IPS-20b (cell line): ENCODE results near the gene FAM20C.

Experiments used
- H3K27ac ChIP-seq: one replicate; pipeline ENCODE4 v1.5.1; 2013; ENCODE audit warnings: low read length
- H3K27me3 ChIP-seq: 2 replicates; pipeline ENCODE4 v1.6.1; 2013; ENCODE audit warnings: mild to moderate bottlenecking, low read length, inconsistent platforms; ENCODE audit not compliant: insufficient read depth
- H3K36me3 ChIP-seq: 2 replicates; pipeline ENCODE4 v1.6.1; 2013; ENCODE audit warnings: low read depth, mild to moderate bottlenecking, inconsistent platforms, low read length, moderate library complexity; ENCODE audit not compliant: insufficient read depth
- H3K4me1 ChIP-seq: 2 replicates; pipeline ENCODE4 v1.6.1; 2013; ENCODE audit warnings: mild to moderate bottlenecking, control low read depth, inconsistent platforms, low read length, moderate library complexity; ENCODE audit not compliant: insufficient read depth
- H3K4me3 ChIP-seq: 2 replicates; pipeline ENCODE4 v1.5.1; 2013; ENCODE audit warnings: mild to moderate bottlenecking, low read length, inconsistent platforms
- H3K9ac ChIP-seq: 2 replicates; pipeline ENCODE4 v1.6.1; 2013; ENCODE audit warnings: low read depth, mild to moderate bottlenecking, inconsistent platforms, low read length, moderate library complexity
- H3K9me3 ChIP-seq: 2 replicates; pipeline ENCODE4 v1.6.1; 2013; ENCODE audit warnings: mild to moderate bottlenecking, low read depth, low read length, inconsistent platforms; ENCODE audit not compliant: insufficient read depth

The FAM20C gene

GRCh38 chr7:230274-230673 lies 37.9 kb downstream of the FAM20C start:
- H3K27ac ChIP-seq = no peak overlapping the region
- no peaks in the 10 kb centered on the region for H3K9me3 ChIP-seq
- no peaks in the 10 kb centered on the region for H3K27me3 ChIP-seq
- no peak overlapping the region for H3K9ac ChIP-seq
- H3K36me3 ChIP-seq = peaks cover 8% of the 10 kb centered on the region
- H3K4me3 ChIP-seq = no peak overlapping the region
- H3K4me1 ChIP-seq = no peaks in the 10 kb centered on the region

- Histone ChIP-seq H3K27me3 (no peaks in the 10 kb centered on the region), H3K9me3 (no peaks in the 10 kb centered on the region), H3K9ac (no peak overlapping the region), H3K4me3 (no peak overlapping the region), H3K4me1 (no peaks in the 10 kb centered on the region), H3K27ac (no peak overlapping the region), H3K36me3 (peaks cover 8% of the 10 kb centered on the region)
These were observed 38.9 kb downstream of the FAM20C start for GRCh38 chr7:231030-231857.

- peaks cover 8% of the 10 kb centered on the region for H3K36me3 ChIP-seq
- H3K27me3 ChIP-seq = no peaks in the 10 kb centered on the region
- no peak overlapping the region for H3K9ac ChIP-seq
- H3K27ac ChIP-seq = no peak overlapping the region
- H3K4me1 ChIP-seq = no peaks in the 10 kb centered on the region
- H3K9me3 ChIP-seq = no peaks in the 10 kb centered on the region
- no peak overlapping the region for H3K4me3 ChIP-seq
These were observed 39.5 kb downstream of the FAM20C start for GRCh38 chr7:231858-232246.

GRCh38 chr7:232410-233248 lies 40.3 kb downstream of the FAM20C start:
- Histone ChIP-seq H3K9me3 (0 out of 2 replicates have a peak, but pooled peaks cover 4% of the 10 kb centered on the region), H3K36me3 (peaks cover 8% of the 10 kb centered on the region), H3K27ac (no peak overlapping the region), H3K9ac (no peak overlapping the region), H3K4me1 (no peaks in the 10 kb centered on the region), H3K27me3 (no peaks in the 10 kb centered on the region), H3K4me3 (no peak overlapping the region)

GRCh38 chr7:233249-234035 lies 41.1 kb downstream of the FAM20C start:
- no peak overlapping the region for H3K27ac ChIP-seq
- no peaks in the 10 kb centered on the region for H3K4me1 ChIP-seq
- no peaks in the 10 kb centered on the region for H3K27me3 ChIP-seq
- no peak overlapping the region for H3K4me3 ChIP-seq
- H3K36me3 ChIP-seq = peaks cover 8% of the 10 kb centered on the region
- 0 out of 2 replicates have a peak, but pooled peaks cover 5% of the 10 kb centered on the region for H3K9me3 ChIP-seq
- H3K9ac ChIP-seq = no peak overlapping the region

- H3K27me3 ChIP-seq = no peaks in the 10 kb centered on the region
- H3K4me3 ChIP-seq = no peak overlapping the region
- no peak overlapping the region for H3K27ac ChIP-seq
- peaks cover 8% of the 10 kb centered on the region for H3K36me3 ChIP-seq
- H3K9ac ChIP-seq = no peak overlapping the region
- H3K9me3 ChIP-seq = 0 out of 2 replicates have a peak, but pooled peaks cover 5% of the 10 kb centered on the region
- no peaks in the 10 kb centered on the region for H3K4me1 ChIP-seq
These were observed 41.8 kb downstream of the FAM20C start for GRCh38 chr7:234051-234707.

- Histone ChIP-seq H3K27me3 (no peaks in the 10 kb centered on the region), H3K36me3 (peaks cover 8% of the 10 kb centered on the region), H3K4me1 (no peaks in the 10 kb centered on the region), H3K9me3 (0 out of 2 replicates have a peak, but pooled peaks cover 5% of the 10 kb centered on the region), H3K27ac (no peak overlapping the region), H3K9ac (no peak overlapping the region), H3K4me3 (no peak overlapping the region)
These were observed 42.6 kb downstream of the FAM20C start for GRCh38 chr7:234708-235553.

- Histone ChIP-seq H3K4me3 (no peak overlapping the region), H3K9me3 (0 out of 2 replicates have a peak, but pooled peaks cover 5% of the 10 kb centered on the region), H3K27me3 (no peaks in the 10 kb centered on the region), H3K27ac (no peak overlapping the region), H3K4me1 (no peaks in the 10 kb centered on the region), H3K36me3 (peaks cover 8% of the 10 kb centered on the region), H3K9ac (no peak overlapping the region)
These were observed 43.4 kb downstream of the FAM20C start for GRCh38 chr7:235576-236395.

GRCh38 chr7:236967-237366 lies 44.6 kb downstream of the FAM20C start:
- Histone ChIP-seq H3K9me3 (0 out of 2 replicates have a peak, but pooled peaks cover 5% of the 10 kb centered on the region), H3K4me1 (no peaks in the 10 kb centered on the region), H3K27ac (no peak overlapping the region), H3K27me3 (no peaks in the 10 kb centered on the region), H3K36me3 (peaks cover 8% of the 10 kb centered on the region), H3K9ac (no peak overlapping the region), H3K4me3 (no peak overlapping the region)

- Histone ChIP-seq H3K27ac (no peak overlapping the region), H3K9me3 (0 out of 2 replicates have a peak, but pooled peaks cover 5% of the 10 kb centered on the region), H3K27me3 (no peaks in the 10 kb centered on the region), H3K4me3 (no peak overlapping the region), H3K36me3 (peaks cover 8% of the 10 kb centered on the region), H3K4me1 (no peaks in the 10 kb centered on the region), H3K9ac (no peak overlapping the region)
These were observed 45.0 kb downstream of the FAM20C start for GRCh38 chr7:237385-237784.
